Colon (tissue), 2 donors: ENCODE measurements around the gene SNHG17.

Experiments
- FAIRE-seq: peaks from 2 replicates; lab custom pipeline; 2012; peaks lifted over from hg19 to GRCh38; lab: Jason Lieb, UNC
- donor health status: control.
- donor health status: control.

The SNHG17 gene

DNA sequence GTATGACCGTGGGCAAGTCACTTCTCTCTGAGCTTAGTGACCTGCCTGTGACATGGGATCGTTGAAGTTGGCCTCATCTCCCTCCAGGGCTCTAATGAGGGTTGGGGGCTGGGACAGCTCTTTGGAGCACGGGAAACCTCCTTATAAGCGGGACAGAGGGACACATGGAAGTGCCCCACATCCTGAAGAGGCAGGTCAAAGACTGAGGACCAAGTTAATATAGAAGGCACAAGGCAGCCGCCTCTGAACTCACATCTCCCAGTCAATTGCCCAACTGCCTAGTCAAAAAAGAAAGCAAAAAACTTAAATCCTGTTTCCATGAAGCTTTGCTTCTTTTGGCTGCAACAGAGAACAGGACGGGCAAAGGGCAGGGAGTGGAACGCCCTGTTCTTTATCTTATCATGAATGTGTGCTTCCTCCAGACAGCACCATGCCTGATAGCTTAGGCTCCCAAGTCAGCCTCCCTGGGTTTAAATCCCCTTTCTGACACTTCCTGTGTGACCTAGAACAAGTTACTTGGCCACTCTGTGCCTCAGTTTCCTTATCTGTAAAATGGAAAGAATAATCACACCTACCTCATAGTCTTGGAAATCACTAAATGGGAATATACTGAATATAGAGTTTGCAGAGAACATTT, 61.8 kb downstream of the SNHG17 start:
- no peak for FAIRE-seq

DNA sequence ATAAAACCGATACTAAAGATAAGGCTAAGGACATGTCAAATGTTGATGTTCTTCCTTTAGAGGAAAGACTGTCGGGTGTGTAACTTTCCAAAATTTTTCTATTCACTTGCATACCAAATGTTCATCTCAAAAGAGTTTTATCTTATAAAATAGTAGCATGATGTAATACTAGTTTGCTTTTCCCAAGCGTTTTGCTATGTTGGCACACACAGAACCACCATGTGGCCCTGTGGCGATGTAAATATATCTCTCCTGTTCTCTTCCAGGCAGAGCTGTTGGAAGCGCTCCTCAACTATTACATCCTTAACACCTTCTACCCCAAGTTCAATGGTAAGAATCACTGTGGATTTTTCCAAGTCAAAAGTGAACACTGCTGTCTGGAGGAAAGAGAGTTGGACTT, 62.3 kb downstream of the SNHG17 start:
- FAIRE-seq, result no peak
